Measurements from ENCODE around the gene CELF3. TPM values are rescaled to one million over a fixed set of nuclear protein-coding genes. Genes with fewer than 3 reads are reported as not detected.

The CELF3 gene
- total and polyA plus RNA-seq, 9 of the 15 experiments (the other 6 are each of a cell fraction or from before 2014, with no cell fraction given), result not detected

- TF ChIP-seq SFPQ (IDR thresholded peaks at IDR 0.05; ENCODE audit: low read depth, low read length), result no peak
- TF ChIP-seq ZNF143 (CRISPR knock-in tag; IDR thresholded peaks at IDR 0.05), result no peak
- TF ChIP-seq MYBL2 (IDR thresholded peaks at IDR 0.05; ENCODE audit: low read depth), result no peak
- no peak for TF ChIP-seq MYBL2 (CRISPR knock-in tag; IDR thresholded peaks at IDR 0.05; ENCODE audit: borderline replicate concordance)
- no peak for TF ChIP-seq KAT8 (IDR thresholded peaks at IDR 0.05; ENCODE audit: low read depth)
- no peak for TF ChIP-seq NUFIP1 (IDR thresholded peaks at IDR 0.05; ENCODE audit: partially characterized antibody)
- peak; percentile 63 for TF ChIP-seq VEZF1 (CRISPR knock-in tag; IDR thresholded peaks at IDR 0.05)
- TF ChIP-seq PHB (CRISPR knock-in tag; IDR thresholded peaks at IDR 0.05), result no peak
- TF ChIP-seq ZBTB1 (CRISPR knock-in tag; IDR thresholded peaks at IDR 0.05; ENCODE audit: borderline replicate concordance, low read depth), result no peak
- TF ChIP-seq HSF4 (CRISPR knock-in tag; IDR thresholded peaks at IDR 0.05; ENCODE audit: borderline replicate concordance), result no peak
- TF ChIP-seq ZBTB7A (IDR thresholded peaks at IDR 0.05; ENCODE audit: borderline replicate concordance, control insufficient read depth, low read depth, low read length), result no peak; the same call in 1 of the 2 replicates
- no peak for TF ChIP-seq ZZZ3 (IDR thresholded peaks at IDR 0.05)
- TF ChIP-seq ZNF518B (CRISPR knock-in tag; IDR thresholded peaks at IDR 0.05), result no peak
- no peak for TF ChIP-seq PBX2 (CRISPR knock-in tag; IDR thresholded peaks at IDR 0.05; ENCODE audit: low read depth)
- 0 out of 2 replicates have a peak, but pooled peaks have one; percentile 39 for TF ChIP-seq PBX2 (tag; conservative IDR thresholded peaks at IDR 0.05; ENCODE audit: low read depth)
- TF ChIP-seq SIRT6 (IDR thresholded peaks at IDR 0.05; ENCODE audit: low read depth, low read length), result no peak
- no peak for TF ChIP-seq RFX1 (IDR thresholded peaks at IDR 0.05)
- TF ChIP-seq ZNF431 (CRISPR knock-in tag; IDR thresholded peaks at IDR 0.05), result no peak
Observed at GRCh38 chr1:151714820-151715725, 1.5 kb downstream of the CELF3 start (continued).
